GM03348 (cell line): ENCODE data around the gene PRG3.

ENCODE experiments used
- DNase-seq: peaks from one replicate; pipeline ENCODE4 v3.0.0; 2012; ENCODE audit warnings: low spot score

Gene PRG3

GRCh38 chr11:57380975-57381374, at the start of gene PRG3:
PRG3 (minus strand) TSS chr11:57381150; CDS start chr11:57380708, 442 bp downstream.
- no peak for DNase-seq

- DNase-seq = no peak
Observed at GRCh38 chr11:57429946-57430345, 49.0 kb upstream of the PRG3 start.

- no peak for DNase-seq
Observed at GRCh38 chr11:57428643-57429042, 47.7 kb upstream of the PRG3 start.

GRCh38 chr11:57427727-57428082, 46.8 kb upstream of the PRG3 start:
- peak; percentile 67 for DNase-seq

GRCh38 chr11:57426929-57427726, 46.2 kb upstream of the PRG3 start, which contains the start of gene SLC43A3:
SLC43A3 (minus strand) TSS chr11:57427121; CDS start chr11:57426172, 949 bp downstream.
- peak; percentile 86 for DNase-seq

- no peak for DNase-seq
Observed at GRCh38 chr11:57426439-57426928, 45.5 kb upstream of the PRG3 start.

GRCh38 chr11:57425565-57426438, 44.9 kb upstream of the PRG3 start:
- DNase-seq = peak; percentile 69

- DNase-seq = peak; percentile 74
Observed at GRCh38 chr11:57424792-57425564, 44.0 kb upstream of the PRG3 start.

- DNase-seq = no peak
Observed at GRCh38 chr11:57424137-57424791, 43.3 kb upstream of the PRG3 start.

- DNase-seq = no peak
Observed at GRCh38 chr11:57422669-57423068, 41.7 kb upstream of the PRG3 start.

GRCh38 chr11:57421805-57422204, 40.9 kb upstream of the PRG3 start:
- no peak for DNase-seq

- DNase-seq = no peak
Observed at GRCh38 chr11:57421066-57421465, 40.1 kb upstream of the PRG3 start.

- DNase-seq = no peak
Observed at GRCh38 chr11:57419146-57419545, 38.2 kb upstream of the PRG3 start.

GRCh38 chr11:57418131-57418530, 37.2 kb upstream of the PRG3 start:
- no peak for DNase-seq

GRCh38 chr11:57417056-57417455, 36.1 kb upstream of the PRG3 start:
- DNase-seq = peak; percentile 82

GRCh38 chr11:57416436-57416835, 35.5 kb upstream of the PRG3 start:
- no peak for DNase-seq

GRCh38 chr11:57414612-57415212, 33.8 kb upstream of the PRG3 start:
- no peak for DNase-seq

GRCh38 chr11:57413681-57414080, 32.7 kb upstream of the PRG3 start:
- DNase-seq = no peak

- peak; percentile 27 for DNase-seq
Observed at GRCh38 chr11:57410287-57410686, 29.3 kb upstream of the PRG3 start.

- DNase-seq = no peak
Observed at GRCh38 chr11:57409321-57410100, 28.6 kb upstream of the PRG3 start.
